ENCODE results near the gene FAN1.
A peak's percentile ranks its signal among the peaks of the same experiment; 100 is the strongest.

Gene FAN1

GRCh38 chr15:30956216-30957124 lies 52.8 kb downstream of the FAN1 start:
- DNase-seq (ENCODE audit: low read depth in 2 of 2), result no peak

- DNase-seq (ENCODE audit: low read depth in 2 of 2), result no peak
These were observed 54.5 kb downstream of the FAN1 start for GRCh38 chr15:30958219-30958618.

GRCh38 chr15:30962079-30962478 lies 58.4 kb downstream of the FAN1 start:
- no peak for DNase-seq (ENCODE audit: low read depth in 2 of 2)

- no peak for DNase-seq (ENCODE audit: low read depth in 2 of 2)
These were observed 58.9 kb downstream of the FAN1 start for GRCh38 chr15:30962659-30963058.

- DNase-seq (ENCODE audit: low read depth in 2 of 2), result no peak
These were observed 60.0 kb downstream of the FAN1 start for GRCh38 chr15:30963681-30964080.

GRCh38 chr15:30969724-30970123 lies 66.0 kb downstream of the FAN1 start:
- no peak for DNase-seq (ENCODE audit: low read depth in 2 of 2)

- DNase-seq (ENCODE audit: low read depth in 2 of 2), result no peak
These were observed 69.7 kb downstream of the FAN1 start for GRCh38 chr15:30973379-30973778.

GRCh38 chr15:30974112-30974511 lies 70.4 kb downstream of the FAN1 start:
- DNase-seq (ENCODE audit: low read depth in 2 of 2), result no peak

GRCh38 chr15:30978328-30978727 lies 74.6 kb downstream of the FAN1 start:
- no peak for DNase-seq (ENCODE audit: low read depth in 2 of 2)

GRCh38 chr15:30979457-30979856 lies 75.7 kb downstream of the FAN1 start:
- no peak for DNase-seq (ENCODE audit: low read depth in 2 of 2)

- DNase-seq (ENCODE audit: low read depth in 2 of 2), result no peak
These were observed 80.4 kb downstream of the FAN1 start for GRCh38 chr15:30984118-30984517.

GRCh38 chr15:30984542-30984941 lies 80.8 kb downstream of the FAN1 start:
- no peak for DNase-seq (ENCODE audit: low read depth in 2 of 2)

GRCh38 chr15:30985081-30985531 lies 81.4 kb downstream of the FAN1 start:
- no peak for DNase-seq (ENCODE audit: low read depth in 2 of 2)

- no peak for DNase-seq (ENCODE audit: low read depth in 2 of 2)
These were observed 86.3 kb downstream of the FAN1 start for GRCh38 chr15:30990036-30990435.

- no peak for DNase-seq (ENCODE audit: low read depth in 2 of 2)
These were observed 86.9 kb downstream of the FAN1 start for GRCh38 chr15:30990446-30991254.

GRCh38 chr15:30991255-30992235 lies 87.8 kb downstream of the FAN1 start, which contains the start of gene MTMR10:
Gene MTMR10, minus strand, starts transcription at chr15:30991628. Its CDS starts 122 bp downstream, at chr15:30991506.
- DNase-seq (ENCODE audit: low read depth in 2 of 2), result peak; percentile 33 to 66

- DNase-seq (ENCODE audit: low read depth in 2 of 2), result no peak
These were observed 88.6 kb downstream of the FAN1 start for GRCh38 chr15:30992249-30992864.

All from stimulated activated CD4-positive, alpha-beta T cell treated with anti-CD3 and anti-CD28 coated beads, Interleukin-15, amount 100 ng/mL, for 48 hours (primary cell).